BE2C (cell line): ENCODE measurements around the gene CDH23.
"Not testable (repeated sequence)": the region's sequence is repeated elsewhere in the genome, so short reads cannot be mapped to it uniquely, and the experiment has no call there.

Experiments used
- DNase-seq: peaks from one replicate; pipeline ENCODE4 v3.0.0-alpha.2; 2020
- H3K27me3 ChIP-seq: fragments of 250-450 bp; sonication (Bioruptor Pico); 2 replicates; pipeline ENCODE4 v1.5.1; 2020; ENCODE audit warnings: mild to moderate bottlenecking
- H3K36me3 ChIP-seq: fragments of 250-450 bp; sonication (Bioruptor Pico); 2 replicates; pipeline ENCODE4 v1.5.1; 2020; ENCODE audit warnings: mild to moderate bottlenecking
- H3K4me1 ChIP-seq: fragments of 250-450 bp; sonication (Bioruptor Pico); 2 replicates; pipeline ENCODE4 v1.5.1; 2020
- H3K4me3 ChIP-seq: 2 replicates; pipeline ENCODE4 v1.5.1; 2011; ENCODE audit warnings: low read depth, low read length
- H3K9me3 ChIP-seq: fragments of 250-450 bp; sonication (Bioruptor Pico); 2 replicates; pipeline ENCODE4 v1.5.1; 2020
- TF ChIP-seq, protein P1 (sequence below): IDR thresholded peaks from 2 replicates; pipeline ENCODE4 v1.5.1; 2012; ENCODE audit warnings: mild to moderate bottlenecking, low read depth, low read length

Gene CDH23

DNA sequence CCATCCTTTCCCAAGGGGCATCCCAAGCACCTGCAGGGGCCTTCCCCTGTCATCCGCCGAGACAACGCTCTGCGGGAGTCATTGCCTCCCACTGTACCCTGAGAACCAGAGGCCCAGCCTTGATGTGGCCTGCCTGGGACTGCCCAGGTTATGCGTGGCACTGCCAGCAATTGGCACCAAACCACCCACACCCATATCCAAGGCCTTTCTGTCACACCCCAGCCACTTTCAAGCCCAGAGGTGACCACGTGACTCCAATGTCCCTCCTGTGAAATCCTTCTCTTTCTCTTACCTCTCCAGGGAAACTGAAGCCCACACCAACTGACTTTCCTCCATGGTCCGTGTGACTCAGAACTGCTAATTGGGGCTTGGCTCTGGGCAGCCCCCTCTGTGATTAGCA, 198.9 kb downstream of the CDH23 start:
- DNase-seq = no peak
- Histone ChIP-seq H3K4me1 (no peaks in the 10 kb centered on the region), H3K4me3 (no peak overlapping the region), H3K36me3 (no peaks in the 10 kb centered on the region), H3K27me3 (no peaks in the 10 kb centered on the region), H3K9me3 (no peaks in the 10 kb centered on the region)
- TF ChIP-seq, protein P1, sequence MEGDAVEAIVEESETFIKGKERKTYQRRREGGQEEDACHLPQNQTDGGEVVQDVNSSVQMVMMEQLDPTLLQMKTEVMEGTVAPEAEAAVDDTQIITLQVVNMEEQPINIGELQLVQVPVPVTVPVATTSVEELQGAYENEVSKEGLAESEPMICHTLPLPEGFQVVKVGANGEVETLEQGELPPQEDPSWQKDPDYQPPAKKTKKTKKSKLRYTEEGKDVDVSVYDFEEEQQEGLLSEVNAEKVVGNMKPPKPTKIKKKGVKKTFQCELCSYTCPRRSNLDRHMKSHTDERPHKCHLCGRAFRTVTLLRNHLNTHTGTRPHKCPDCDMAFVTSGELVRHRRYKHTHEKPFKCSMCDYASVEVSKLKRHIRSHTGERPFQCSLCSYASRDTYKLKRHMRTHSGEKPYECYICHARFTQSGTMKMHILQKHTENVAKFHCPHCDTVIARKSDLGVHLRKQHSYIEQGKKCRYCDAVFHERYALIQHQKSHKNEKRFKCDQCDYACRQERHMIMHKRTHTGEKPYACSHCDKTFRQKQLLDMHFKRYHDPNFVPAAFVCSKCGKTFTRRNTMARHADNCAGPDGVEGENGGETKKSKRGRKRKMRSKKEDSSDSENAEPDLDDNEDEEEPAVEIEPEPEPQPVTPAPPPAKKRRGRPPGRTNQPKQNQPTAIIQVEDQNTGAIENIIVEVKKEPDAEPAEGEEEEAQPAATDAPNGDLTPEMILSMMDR = no peak

DNA sequence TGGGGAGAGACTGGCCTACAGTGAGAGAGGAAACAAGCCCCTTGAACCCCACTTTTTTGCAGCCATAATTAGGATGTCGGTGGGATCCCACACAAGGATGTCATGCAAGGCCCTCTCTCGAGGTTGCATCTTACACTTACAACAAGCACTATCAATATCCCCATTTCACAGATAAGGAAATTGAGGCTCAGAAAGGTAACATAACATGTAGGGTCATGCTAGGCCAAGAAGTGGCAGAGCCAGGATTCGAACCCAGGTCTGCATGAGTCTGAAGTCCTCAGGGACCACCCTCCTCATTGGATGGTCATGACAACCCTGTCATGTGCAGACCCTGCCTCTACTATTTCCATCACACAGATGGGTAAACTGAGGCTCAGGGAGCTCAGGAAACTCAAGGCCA, 199.4 kb downstream of the CDH23 start:
- no peak for DNase-seq
- Histone ChIP-seq H3K4me1 (no peaks in the 10 kb centered on the region), H3K4me3 (no peak overlapping the region), H3K27me3 (no peaks in the 10 kb centered on the region), H3K36me3 (no peaks in the 10 kb centered on the region), H3K9me3 (no peaks in the 10 kb centered on the region)
- TF ChIP-seq, protein P1 = no peak

DNA sequence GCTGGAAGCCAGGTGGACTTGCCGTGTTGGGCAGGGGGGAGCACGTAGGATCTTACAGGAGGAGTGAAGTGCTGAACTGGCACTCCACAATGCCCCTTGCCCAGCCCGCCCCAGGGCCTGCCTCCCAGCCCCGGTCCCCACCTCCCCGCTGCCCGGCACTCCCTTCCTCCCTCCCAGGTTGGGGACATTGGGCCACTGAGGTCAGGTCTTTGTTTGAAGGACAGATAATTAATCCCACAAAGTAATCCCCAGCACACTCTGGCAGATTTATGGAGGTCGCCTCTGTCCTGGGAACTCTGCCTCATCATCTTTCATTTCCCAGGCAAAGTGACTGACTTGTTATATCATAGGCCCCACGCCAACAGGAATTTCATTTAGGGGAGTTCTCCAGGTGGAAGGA, 200.0 kb downstream of the CDH23 start:
- Histone ChIP-seq H3K4me1 (no peaks in the 10 kb centered on the region), H3K9me3 (no peaks in the 10 kb centered on the region), H3K4me3 (no peak overlapping the region), H3K27me3 (no peaks in the 10 kb centered on the region), H3K36me3 (no peaks in the 10 kb centered on the region)
- TF ChIP-seq, protein P1 = no peak
- DNase-seq = no peak

DNA sequence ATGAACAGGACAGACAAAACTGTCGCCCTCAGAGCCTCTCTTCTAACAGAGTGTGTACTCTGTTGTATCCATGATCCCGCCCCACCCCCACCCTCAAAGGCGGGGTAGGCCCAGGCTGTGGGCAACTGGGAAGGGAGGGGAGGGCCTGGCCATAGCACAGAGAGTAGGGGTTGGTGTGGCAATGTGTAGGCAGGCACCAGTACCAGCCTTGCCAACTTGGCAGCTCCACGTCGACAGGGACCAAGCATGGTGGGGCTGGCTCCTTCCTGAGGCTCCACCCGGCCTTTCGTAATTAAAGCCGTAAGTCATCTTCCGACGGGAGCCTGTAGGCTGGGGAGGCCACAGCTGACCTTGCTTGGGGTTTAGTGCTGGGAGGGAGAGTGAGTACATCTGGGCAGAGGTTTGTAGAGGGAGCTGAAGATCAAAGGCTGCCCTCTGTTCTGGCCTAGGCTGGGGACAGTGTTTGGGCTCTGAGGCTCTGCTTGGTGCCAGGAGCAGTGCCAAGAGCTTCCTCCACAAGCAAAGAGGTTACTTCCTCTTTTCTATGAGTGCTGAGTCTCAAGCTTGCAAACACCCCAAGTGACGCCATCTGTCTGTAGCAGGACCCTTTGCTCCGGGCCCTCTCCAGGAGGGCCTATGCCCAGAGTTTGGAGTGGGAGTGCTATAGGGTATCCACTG, 201.2 kb downstream of the CDH23 start:
- DNase-seq = no peak
- H3K36me3 ChIP-seq = no peaks in the 10 kb centered on the region
- no peaks in the 10 kb centered on the region for H3K27me3 ChIP-seq
- TF ChIP-seq, protein P1 = no peak
- H3K4me3 ChIP-seq = no peak overlapping the region
- H3K9me3 ChIP-seq = no peaks in the 10 kb centered on the region
- no peaks in the 10 kb centered on the region for H3K4me1 ChIP-seq

DNA sequence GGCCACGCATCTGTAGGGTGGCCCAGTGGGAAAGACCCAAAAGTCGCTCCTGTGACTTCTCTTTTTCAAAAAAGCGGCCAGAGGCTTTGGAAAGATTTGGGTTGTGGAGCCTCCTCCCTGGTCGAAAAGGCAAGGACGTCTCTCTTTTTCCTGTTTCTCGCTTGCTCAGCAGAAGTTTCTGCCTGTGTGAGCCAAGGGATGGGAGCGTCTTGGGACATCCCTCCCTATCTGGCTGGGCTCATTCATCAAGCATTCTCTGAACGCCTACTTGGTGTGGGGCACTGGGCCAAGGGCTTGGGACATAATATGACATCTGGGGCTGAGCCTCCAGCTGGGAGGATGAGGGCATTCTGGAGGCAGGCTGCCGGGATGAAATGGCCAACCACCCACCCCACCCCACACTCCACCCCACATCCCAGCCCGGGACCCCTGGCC, 201.9 kb downstream of the CDH23 start:
- Histone ChIP-seq H3K4me3 (no peak overlapping the region), H3K27me3 (no peaks in the 10 kb centered on the region), H3K4me1 (no peaks in the 10 kb centered on the region), H3K9me3 (no peaks in the 10 kb centered on the region), H3K36me3 (no peaks in the 10 kb centered on the region)
- TF ChIP-seq, protein P1 = no peak
- no peak for DNase-seq

DNA sequence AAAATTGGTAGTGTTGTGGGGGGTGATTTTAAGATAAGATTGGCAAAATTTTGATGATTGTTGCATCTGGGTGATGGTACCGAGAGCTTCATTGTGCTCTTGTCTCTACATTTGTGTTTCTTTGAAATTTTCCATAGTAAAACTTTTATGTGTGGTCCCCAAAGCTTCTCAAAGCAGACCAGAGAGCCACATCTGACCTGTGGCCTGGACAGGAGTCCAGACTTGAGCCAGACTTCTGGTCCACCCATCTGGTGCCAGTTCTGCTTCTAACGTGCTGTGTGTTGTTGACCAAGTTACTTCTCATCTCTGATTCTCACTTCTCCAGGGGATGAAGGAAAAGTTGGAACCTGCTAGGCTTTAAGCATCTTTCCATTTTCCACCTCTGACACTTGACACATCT, 202.8 kb downstream of the CDH23 start:
- TF ChIP-seq, protein P1 = no peak
- Histone ChIP-seq H3K36me3 (no peaks in the 10 kb centered on the region), H3K9me3 (no peaks in the 10 kb centered on the region), H3K4me1 (no peaks in the 10 kb centered on the region), H3K27me3 (no peaks in the 10 kb centered on the region), H3K4me3 (no peak overlapping the region)
- DNase-seq = no peak

DNA sequence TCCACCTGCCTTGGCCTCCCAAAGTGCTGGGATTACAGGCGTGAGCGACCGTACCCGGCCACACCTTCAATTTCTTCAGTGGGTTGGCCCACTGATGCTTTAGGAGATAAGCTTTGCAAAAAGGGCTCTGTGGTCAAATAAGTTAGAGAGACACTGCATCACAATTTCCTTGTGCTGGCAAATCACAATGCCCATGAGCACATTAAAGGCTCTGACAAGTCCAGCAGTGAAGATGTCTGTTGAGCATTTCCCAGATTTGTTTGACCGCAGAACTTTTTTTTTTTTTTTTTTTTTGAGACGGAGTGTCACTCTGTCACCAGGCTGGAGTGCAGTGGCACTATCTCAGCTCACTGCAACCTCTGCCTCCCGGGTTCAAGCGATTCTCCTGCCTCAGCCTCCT, 203.5 kb downstream of the CDH23 start:
- not testable (repeated sequence) for H3K4me3 ChIP-seq, DNase-seq, H3K4me1 ChIP-seq

More for the DNA sequence above, 203.5 kb downstream of the CDH23 start:
- H3K36me3 ChIP-seq, H3K27me3 ChIP-seq, H3K9me3 ChIP-seq: not testable (repeated sequence)
